ENCODE data around the gene TMEM143. TPM values are rescaled to one million over a fixed set of nuclear protein-coding genes. Genes with fewer than 3 reads are reported as not detected.

TMEM143 gene
- total RNA-seq, 1 experiment from 2014 or later = 3.2 TPM

DNA sequence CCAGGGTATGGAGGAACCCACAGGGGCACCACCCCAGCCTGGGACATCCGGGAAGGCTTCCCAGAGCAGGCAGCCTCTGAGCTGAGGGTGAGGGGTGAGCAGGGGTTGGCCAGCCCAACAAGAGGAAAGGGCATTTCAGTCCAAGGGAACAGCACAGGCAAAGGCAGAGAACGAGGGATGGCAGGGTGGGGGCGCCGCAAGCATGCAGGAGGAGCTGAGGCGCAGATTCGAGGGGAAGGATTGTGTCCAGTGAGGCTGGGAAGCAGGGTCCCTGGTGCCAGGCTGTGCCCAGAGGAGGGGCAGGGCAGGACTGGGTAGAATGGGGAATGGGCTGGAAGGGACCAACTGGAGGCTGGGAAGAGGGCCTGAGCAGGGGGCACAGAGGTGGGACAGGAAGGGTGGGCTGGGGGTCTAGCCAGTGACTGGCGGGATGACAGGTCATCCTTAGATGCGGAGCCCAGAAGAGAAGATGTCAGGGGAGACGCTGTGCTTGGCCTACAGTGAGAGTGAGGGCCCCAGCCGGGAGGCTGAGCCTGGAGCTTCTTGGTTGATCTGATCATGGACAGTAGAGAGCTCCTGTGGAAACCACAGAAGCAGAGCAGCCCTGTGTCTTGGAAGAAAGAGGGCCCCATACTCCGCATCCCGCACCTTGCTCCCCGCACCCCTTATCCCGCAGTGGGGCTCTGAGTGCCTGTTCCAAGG, 24.8 kb downstream of the TMEM143 start:
- no peak for DNase-seq (ENCODE audit: low read depth in 1 of 2, low spot score in 2 of 2)
- H3K9me3 ChIP-seq (replicated peaks) = no peaks in the 10 kb centered on the region
- H3K27me3 ChIP-seq (replicated peaks) = no peaks in the 10 kb centered on the region
- no peak overlapping the region for H3K27ac ChIP-seq
- H3K4me3 ChIP-seq = no peak overlapping the region
- H3K36me3 ChIP-seq = no peaks in the 10 kb centered on the region
- peaks cover 3% of the 10 kb centered on the region; the same call in 1 of the 2 replicates for H3K4me1 ChIP-seq (replicated peaks)

DNA sequence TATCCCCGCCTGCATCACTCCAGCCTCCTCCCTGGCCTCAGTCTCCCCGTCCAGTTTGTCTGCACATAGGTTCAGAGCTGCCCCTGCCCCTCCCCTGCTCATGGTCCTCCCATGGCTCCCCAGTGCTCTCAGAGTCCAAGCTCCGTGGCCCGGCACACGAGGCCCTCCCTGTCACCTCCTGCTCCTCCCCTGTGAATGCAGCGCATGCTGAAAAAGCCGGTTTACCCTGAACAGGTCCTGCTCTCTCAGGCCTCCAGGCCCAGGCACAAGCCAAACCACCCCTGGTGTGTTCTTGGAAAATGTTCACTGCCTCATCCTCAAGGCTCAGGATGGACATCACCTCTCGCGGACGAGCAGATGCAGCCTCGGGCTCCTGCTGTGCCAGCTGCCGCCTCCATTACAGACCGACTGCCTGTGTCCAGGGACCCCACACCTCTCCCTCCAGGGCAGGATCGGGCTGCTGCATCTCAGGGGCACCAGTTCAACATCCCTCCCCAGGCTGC, 25.4 kb downstream of the TMEM143 start:
- DNase-seq (ENCODE audit: low read depth in 1 of 2, low spot score in 2 of 2) = no peak
- Histone ChIP-seq H3K9me3 (replicated peaks) (no peaks in the 10 kb centered on the region), H3K4me3 (no peak overlapping the region), H3K27me3 (replicated peaks) (no peaks in the 10 kb centered on the region), H3K4me1 (replicated peaks) (peaks cover 7% of the 10 kb centered on the region), H3K27ac (no peak overlapping the region), H3K36me3 (no peaks in the 10 kb centered on the region)

DNA sequence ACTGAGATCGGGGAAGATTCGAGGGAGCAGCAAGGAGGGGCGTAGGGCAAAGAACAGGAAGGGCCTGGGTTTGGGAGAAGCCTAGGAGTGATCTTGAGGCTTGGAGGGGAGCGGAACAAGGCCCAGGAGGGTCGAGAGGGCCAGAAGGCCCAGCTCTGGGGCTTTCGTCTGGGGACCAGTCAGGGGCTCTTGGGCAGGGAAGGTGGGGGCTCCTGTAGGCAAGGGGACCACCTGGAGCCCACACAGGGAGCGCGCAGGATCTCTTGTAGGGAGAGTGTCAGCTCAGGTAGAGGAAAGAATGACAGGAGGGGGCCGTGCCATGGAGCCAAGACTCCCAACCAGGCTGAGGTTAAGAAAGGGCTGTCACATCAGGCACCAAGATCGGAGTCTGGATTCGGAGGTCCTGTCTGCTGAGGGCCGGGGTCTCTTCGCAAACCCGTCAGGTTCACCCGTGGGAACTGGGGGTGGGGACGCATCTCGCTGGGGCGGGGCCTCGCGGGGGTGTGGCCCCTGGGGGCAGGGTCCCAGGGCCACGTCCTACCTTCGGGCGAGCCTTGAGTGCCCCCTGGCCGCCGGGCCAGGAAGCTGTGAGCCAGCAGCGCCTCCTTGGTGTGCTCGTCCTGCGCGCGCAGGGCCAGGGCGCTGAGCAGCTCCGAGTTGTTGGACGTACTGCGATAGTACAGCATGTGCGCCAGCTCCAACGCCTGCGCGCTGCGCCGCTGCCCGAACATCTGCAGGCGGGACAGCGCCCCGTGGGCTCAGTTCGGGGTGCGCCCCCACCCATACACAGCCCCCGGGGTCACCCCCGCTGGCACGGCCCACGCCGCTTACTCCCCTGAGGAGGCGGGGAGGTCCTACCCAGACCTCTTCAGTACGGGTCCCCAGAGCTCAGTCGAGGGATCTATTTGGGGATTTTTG, 30.0 kb downstream of the TMEM143 start:
- DNase-seq (ENCODE audit: low read depth in 1 of 2, low spot score in 2 of 2) = peak; percentile 76 to 93
- peaks cover 22% of the 10 kb centered on the region for H3K4me1 ChIP-seq (replicated peaks)
- peak overlapping the region; percentile 43 for H3K4me3 ChIP-seq
- H3K9me3 ChIP-seq (replicated peaks) = no peaks in the 10 kb centered on the region
- H3K27me3 ChIP-seq (replicated peaks) = no peaks in the 10 kb centered on the region
- peaks cover 31% of the 10 kb centered on the region for H3K36me3 ChIP-seq
- H3K27ac ChIP-seq = no peak overlapping the region

- DNase-seq (ENCODE audit: low read depth in 1 of 2, low spot score in 2 of 2) = peak; percentile 86 to 87
- Histone ChIP-seq H3K4me3 (peak overlapping the region; percentile 43), H3K27me3 (replicated peaks) (no peaks in the 10 kb centered on the region), H3K4me1 (replicated peaks) (peaks cover 22% of the 10 kb centered on the region), H3K9me3 (replicated peaks) (no peaks in the 10 kb centered on the region), H3K27ac (no peak overlapping the region), H3K36me3 (peaks cover 37% of the 10 kb centered on the region)
Measured at GRCh38 chr19:48332662-48333466, 30.9 kb downstream of the TMEM143 start.

- no peaks in the 10 kb centered on the region for H3K27me3 ChIP-seq (replicated peaks)
- H3K4me3 ChIP-seq = no peak overlapping the region
- H3K4me1 ChIP-seq (replicated peaks) = peaks cover 22% of the 10 kb centered on the region
- no peaks in the 10 kb centered on the region for H3K9me3 ChIP-seq (replicated peaks)
- H3K27ac ChIP-seq = no peak overlapping the region
- H3K36me3 ChIP-seq = peaks cover 42% of the 10 kb centered on the region
- no peak for DNase-seq (ENCODE audit: low read depth in 1 of 2, low spot score in 2 of 2)
Measured at GRCh38 chr19:48332351-48332661, 31.4 kb downstream of the TMEM143 start.

DNA sequence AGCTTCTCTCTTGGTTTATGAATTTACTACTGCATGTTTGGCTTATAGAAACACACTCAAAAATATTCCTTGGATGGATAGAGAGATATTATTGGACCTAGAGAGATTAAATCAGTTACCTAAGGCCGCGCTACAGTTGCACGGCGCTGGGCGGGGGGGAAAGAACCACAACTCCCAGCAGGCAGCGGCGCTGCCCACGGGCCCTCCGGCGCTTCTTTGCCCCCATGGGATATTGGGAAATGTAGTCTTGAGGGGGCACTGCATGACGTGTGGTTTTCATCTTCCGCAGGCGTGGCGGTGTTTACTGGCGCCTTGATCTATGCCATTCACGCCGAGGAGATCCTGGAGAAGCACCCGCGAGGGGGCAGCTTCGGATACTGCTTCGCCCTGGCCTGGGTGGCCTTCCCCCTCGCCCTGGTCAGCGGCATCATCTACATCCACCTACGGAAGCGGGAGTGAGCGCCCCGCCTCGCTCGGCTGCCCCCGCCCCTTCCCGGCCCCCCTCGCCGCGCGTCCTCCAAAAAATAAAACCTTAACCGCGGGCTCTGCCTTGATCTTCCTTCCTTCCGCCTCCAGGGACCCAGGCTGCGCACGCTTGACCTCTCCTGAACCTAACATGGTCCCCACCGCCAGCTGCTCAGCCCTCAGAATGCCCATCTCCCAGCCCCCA, 33.6 kb downstream of the TMEM143 start:
- H3K27ac ChIP-seq = no peak overlapping the region
- DNase-seq (ENCODE audit: low read depth in 1 of 2, low spot score in 2 of 2) = no peak
- no peaks in the 10 kb centered on the region for H3K27me3 ChIP-seq (replicated peaks)
- H3K4me3 ChIP-seq = no peak overlapping the region
- H3K9me3 ChIP-seq (replicated peaks) = no peaks in the 10 kb centered on the region
- H3K36me3 ChIP-seq = peaks cover 55% of the 10 kb centered on the region
- H3K4me1 ChIP-seq (replicated peaks) = peaks cover 35% of the 10 kb centered on the region

- peaks cover 55% of the 10 kb centered on the region for H3K36me3 ChIP-seq
- no peak overlapping the region for H3K27ac ChIP-seq
- H3K9me3 ChIP-seq (replicated peaks) = no peaks in the 10 kb centered on the region
- no peak overlapping the region for H3K4me3 ChIP-seq
- H3K4me1 ChIP-seq (replicated peaks) = peaks cover 43% of the 10 kb centered on the region
- H3K27me3 ChIP-seq (replicated peaks) = no peaks in the 10 kb centered on the region
- DNase-seq (ENCODE audit: low read depth in 1 of 2, low spot score in 2 of 2) = no peak
Measured at GRCh38 chr19:48329167-48329891, 34.4 kb downstream of the TMEM143 start.

DNA sequence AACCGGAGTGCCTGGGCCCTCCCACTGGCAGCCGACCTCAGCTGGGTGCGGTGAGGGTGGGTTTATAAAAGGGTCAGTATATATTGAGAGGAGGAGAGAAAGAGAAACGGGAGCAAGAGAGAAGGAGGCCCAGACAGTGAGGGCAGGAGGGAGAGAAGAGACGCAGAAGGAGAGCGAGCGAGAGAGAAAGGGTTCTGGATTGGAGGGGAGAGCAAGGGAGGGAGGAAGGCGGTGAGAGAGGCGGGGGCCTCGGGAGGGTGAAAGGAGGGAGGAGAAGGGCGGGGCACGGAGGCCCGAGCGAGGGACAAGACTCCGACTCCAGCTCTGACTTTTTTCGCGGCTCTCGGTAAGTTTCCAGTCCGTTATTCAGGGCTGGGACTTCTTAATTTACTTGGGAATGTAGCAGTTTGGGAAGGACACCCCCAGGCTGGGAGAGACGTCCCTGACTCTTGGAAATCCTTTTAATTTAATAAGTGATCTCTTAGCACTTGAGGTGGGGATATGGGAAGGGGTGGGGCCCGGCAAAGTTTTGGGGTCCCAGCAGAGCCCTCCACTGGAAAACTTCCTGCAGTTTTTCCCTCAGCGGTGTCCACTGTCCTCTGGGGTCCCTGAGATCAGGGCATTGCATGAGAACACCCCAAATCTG, 38.4 kb downstream of the TMEM143 start, which contains the start of gene EMP3:
TSS of gene EMP3 (plus strand) at position 288 of the 646 bp plus-strand sequence. CDS start 1,293 bp downstream, outside the sequence.
- Histone ChIP-seq H3K27ac (peak within 1 kb of the TSS; percentile 94), H3K4me3 (peak within 1 kb of the TSS; percentile 49), H3K4me1 (replicated peaks) (peaks cover 54% of the 10 kb centered on the region), H3K36me3 (peaks cover 41% of the 10 kb centered on the region), H3K9me3 (replicated peaks) (no peaks in the 10 kb centered on the region), H3K27me3 (replicated peaks) (no peaks in the 10 kb centered on the region)
- DNase-seq (ENCODE audit: low read depth in 1 of 2, low spot score in 2 of 2) = peak; percentile 87 to 94

GRCh38 chr19:48321622-48322591, 41.8 kb downstream of the TMEM143 start:
- peak; percentile 99 for DNase-seq (ENCODE audit: low read depth in 1 of 2, low spot score in 2 of 2)
- Histone ChIP-seq H3K27ac (peak overlapping the region; percentile 91), H3K4me1 (replicated peaks) (peaks cover 56% of the 10 kb centered on the region), H3K36me3 (peaks cover 8% of the 10 kb centered on the region), H3K9me3 (replicated peaks) (no peaks in the 10 kb centered on the region), H3K4me3 (peak overlapping the region; percentile 43), H3K27me3 (replicated peaks) (no peaks in the 10 kb centered on the region)

DNA sequence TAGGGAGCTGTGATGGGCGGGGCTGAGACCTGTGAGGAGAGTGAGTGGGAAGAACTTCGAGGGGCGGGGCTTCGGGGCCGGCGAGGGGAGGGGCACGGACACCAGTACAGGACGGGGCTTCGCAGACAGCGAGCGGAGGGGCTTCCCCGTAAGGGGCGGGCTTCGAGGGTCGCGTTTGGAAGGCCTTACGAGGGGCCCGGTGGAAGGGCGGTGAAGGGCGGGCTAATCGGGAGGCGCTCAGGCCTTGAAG, 42.4 kb downstream of the TMEM143 start:
- Histone ChIP-seq H3K36me3 (peaks cover 2% of the 10 kb centered on the region), H3K27ac (peak overlapping the region; percentile 91), H3K9me3 (replicated peaks) (no peaks in the 10 kb centered on the region), H3K27me3 (replicated peaks) (no peaks in the 10 kb centered on the region), H3K4me3 (peak overlapping the region; percentile 43), H3K4me1 (replicated peaks) (peaks cover 49% of the 10 kb centered on the region)
- peak in 1 of 2 experiments; percentile 99 for DNase-seq (ENCODE audit: low read depth in 1 of 2, low spot score in 2 of 2)

DNA sequence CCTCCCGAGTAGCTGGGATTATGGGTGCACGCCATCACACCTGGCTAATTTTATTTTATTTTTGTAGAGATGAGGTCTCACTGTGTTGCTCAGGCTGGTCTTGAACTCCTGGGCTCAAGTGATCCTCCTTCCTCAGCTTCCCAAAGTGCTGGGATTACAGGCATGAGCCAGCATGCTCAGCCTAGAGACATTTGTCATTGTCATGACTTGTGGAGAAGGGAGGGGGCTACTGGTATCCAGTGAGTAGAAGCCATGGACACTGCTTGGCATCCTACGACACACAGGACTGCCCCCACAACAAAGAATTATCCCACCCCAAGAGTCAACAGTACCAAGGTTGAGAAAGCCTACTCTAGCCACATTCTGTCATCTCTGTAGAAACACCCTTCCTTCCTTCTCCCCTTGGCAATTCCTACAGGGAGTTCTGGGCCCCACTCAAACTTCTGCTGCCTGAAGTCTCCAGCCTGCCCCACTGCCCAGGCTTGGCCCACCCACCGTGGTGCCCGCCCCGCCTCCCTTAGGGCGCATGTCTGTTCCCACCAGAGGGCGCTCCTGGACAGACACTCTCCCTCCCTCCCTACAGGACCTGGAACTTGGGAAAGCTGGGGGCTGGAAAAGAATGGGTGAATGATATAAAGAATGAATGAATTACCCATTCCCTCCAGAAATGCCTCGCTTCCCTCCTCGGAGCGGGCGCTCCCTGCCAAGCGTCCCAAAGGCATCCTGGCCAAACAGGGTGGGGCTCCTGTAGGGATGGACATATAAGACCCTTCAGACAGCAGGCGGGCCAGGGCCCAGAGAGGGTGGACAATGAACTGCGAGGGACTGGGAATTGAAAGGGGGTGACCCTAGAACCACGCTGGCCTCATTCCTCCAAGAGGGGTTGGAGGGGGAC, 43.8 kb downstream of the TMEM143 start:
- H3K9me3 ChIP-seq (replicated peaks) = no peaks in the 10 kb centered on the region
- no peaks in the 10 kb centered on the region for H3K27me3 ChIP-seq (replicated peaks)
- peak; percentile 81 to 93 for DNase-seq (ENCODE audit: low read depth in 1 of 2, low spot score in 2 of 2)
- H3K36me3 ChIP-seq = no peaks in the 10 kb centered on the region
- H3K4me3 ChIP-seq = no peak overlapping the region
- no peak overlapping the region for H3K27ac ChIP-seq
- H3K4me1 ChIP-seq (replicated peaks) = peaks cover 43% of the 10 kb centered on the region
